Retina (tissue), 1 donor: ENCODE measurements around the gene DAP.
"Not testable (repeated sequence)": the region's sequence is repeated elsewhere in the genome, so short reads cannot be mapped to it uniquely, and the experiment has no call there.

ENCODE experiments used
- DNase-seq: peaks from one replicate; pipeline ENCODE4 v3.0.0-alpha.2; 2016

Gene DAP, protein sequence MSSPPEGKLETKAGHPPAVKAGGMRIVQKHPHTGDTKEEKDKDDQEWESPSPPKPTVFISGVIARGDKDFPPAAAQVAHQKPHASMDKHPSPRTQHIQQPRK

DNA sequence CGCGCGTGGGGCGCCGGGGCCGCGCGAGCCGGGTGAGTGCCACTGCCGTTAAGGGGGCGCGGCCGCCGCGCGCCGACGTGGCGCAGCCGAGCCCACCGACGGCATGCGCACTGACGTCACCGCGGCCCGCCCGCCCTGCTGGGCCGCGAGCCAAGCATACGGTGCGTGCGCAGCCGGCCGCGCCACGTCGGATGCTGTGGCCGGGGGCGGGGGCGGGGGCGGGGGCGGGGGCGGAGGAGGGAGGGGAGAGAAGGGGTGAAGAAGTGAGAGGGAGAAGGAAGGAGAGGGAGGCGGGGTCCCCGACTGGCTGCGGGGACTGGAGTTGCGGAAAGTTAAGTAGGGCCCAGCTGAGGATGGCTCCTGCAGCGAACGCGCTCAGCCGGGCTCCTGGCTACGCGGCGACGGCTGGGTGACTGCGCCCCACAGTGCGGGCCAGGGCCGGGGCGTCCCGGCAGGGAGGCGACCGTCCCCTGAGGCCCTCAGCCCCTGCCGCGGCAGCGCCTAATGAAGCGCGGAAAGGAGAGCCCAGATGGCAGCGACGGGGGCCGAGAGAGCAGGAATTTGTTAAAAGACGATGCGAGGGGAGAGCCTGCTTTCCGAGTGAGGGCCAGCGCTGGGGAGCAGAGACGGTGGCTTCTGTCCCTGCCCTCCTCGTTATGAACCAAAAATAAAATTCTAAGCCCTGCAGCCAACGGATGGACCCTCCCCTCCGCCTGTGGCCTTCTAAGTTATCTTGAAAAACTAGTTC lies at the start of gene DAP:
TSS of gene DAP (minus strand) at position 50 of the 748 bp plus-strand sequence. CDS start 166 bp downstream, outside the sequence.
- peak; percentile 89 for DNase-seq

DNA sequence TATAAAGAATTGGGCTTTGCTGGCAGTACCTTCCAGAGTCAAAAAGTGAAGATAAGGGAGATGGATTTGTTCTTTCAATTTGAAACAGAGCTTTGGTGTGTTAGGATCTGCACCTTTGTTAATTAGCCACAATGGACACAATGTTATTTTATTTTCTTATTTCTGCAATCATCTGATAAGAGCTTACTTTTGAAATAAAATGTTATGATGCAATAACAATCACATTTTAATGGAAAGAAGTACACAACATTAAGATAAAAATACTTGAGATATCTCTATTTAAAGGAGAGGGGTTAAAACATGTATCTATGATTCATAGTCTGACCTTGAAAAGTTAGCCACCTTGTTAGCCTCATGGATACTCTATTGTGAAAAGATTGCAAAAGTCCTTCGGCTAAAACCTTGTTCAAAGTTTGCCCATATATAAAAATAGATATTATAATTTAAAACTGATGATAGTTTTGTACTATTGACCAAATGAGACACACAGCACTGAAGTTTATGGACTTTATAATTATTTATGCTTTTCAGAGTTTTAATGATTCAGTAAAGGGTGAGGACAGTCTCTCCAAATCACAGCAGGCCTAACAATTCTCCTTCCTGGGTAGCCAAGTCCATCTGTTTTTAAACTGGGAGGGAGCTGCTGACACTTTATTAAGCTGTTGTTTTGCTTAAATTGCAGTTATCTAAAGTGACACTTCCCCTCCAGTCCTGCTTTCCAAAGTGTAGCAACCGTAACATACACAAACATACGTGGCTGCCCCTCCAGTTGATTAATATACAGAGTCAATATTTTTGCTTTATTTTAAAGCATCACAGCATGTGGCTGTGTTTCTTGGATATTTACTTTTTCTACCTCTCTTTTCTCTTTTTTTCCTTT lies 47.6 kb upstream of the DAP start:
- no peak for DNase-seq

DNA sequence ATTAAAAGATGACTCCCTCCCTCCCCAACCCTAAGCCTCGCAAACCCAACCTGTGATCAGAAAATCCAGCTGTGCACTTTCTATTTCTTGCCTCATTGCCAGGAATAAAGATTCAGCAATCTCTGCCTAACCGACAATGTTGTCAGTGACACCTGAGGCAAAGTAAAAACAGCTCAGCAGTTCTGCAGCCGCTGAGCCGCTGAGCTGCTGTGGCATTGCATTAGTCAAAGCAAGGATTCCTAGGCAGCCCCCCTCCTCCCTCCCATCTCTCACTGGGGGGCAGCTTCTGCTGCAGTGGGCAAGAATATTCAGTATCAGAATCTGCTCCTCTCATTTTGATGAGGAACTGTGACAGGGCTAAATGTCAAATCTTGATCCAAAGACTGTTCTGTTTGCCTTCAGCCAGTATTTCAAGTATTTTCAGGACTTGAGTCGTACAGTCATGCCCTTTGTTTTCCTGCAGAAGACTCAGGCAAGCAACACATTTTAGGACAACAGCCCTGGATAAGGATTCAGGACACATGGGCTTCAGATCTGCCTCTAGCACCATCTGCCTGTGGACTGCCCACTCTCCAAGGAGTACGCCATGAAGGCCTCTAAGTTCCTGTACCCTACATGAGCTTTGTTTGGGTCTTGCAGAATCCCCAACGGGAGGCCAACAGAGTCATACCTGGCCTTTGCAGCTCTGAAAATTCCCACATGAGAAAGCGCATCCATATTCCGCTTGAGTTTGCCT lies 41.1 kb upstream of the DAP start:
- DNase-seq = peak; percentile 39

DNA sequence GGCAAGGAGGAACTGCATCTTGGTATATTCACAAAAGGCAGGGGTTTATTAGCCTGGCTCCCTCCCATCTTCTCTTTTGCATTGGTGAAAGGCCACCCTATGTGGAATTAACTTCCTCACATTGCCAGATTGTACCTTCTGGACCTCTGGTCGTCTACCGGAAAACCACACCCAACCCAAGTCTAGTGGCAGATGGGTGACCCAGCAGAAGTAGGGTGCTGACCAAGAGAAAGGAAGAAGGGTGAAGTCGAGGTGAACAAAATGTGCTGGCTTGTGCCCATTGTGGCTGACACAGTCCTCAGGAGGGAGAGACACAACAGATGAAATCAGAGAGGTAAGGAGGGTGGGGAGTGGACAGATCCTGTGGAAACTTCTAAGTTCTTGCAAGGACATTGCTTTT lies 39.8 kb upstream of the DAP start:
- DNase-seq = no peak

DNA sequence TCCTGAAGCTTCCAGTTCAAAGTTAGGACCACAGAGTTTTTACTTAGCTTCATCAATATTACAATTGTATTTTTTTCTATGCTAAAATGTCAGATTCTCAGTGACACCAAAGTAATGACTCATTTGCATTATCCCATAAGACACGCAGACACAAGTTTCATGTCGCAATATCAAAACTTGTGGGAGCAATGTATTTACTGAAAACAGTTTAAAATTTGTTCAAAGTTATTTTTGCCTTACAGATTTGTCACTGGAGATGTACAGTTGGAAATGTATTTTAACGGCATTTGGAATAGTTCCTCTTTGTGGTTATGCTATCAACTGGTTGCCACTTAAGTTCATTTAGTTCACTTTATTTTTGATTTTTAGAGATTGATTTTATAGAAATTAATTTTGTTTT lies 36.2 kb upstream of the DAP start:
- no peak for DNase-seq

DNA sequence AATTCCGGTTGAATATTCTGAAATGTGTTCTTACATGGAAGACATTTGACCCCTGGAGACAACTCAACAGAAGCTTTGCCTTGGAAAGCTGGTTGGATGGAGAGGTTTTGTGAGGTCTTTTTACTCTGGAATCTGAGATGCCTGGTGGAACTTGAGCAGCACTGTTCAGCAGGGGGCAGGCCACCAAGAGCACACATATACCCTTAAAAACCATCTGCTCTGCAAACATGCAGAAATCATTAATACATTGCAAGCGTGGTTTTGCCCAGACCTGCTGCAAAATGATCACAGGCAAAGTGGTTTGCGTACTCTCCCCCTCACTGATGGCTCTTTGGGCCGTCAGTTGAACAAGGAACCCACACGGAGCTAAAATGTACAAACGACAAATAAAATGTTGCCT lies 32.8 kb upstream of the DAP start:
- no peak for DNase-seq

DNA sequence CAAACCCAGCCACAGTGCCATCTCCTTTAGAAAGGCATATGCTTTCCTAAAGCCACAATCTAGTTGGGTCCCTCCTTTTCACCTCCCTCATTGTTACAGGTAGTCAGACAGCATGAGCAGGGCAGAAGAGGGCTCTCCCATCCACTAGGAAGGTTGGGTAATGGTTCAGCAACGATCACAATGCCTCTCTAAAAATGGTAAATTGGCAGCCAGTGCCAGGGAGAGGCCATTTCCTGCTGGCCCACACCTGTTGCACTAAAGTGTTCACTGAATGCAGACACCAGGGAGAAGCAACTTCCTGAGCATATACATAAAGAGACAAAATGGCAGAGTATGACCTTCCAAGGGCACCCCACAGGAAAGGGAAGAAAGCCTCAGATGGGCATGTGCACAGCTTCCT lies 31.3 kb upstream of the DAP start:
- no peak for DNase-seq

DNA sequence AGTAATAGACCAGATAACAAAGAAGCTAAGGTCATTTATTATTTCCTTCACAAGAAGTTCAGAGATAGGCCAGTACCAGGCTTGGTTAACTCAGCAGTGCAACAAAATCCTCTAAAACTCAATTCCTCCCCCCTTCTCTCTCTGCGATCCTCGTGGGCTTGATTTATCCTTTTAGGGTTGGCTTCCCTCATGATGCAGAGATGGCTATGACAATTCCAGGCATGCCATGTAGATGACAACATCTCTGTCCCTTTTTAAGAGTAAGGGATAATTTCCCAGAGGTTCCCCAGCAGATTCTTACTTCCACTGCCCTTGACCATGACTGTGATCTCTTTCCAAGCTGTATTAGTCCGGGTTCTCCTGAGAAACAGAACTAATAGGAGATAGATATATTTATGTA lies 28.7 kb upstream of the DAP start:
- no peak for DNase-seq

DNA sequence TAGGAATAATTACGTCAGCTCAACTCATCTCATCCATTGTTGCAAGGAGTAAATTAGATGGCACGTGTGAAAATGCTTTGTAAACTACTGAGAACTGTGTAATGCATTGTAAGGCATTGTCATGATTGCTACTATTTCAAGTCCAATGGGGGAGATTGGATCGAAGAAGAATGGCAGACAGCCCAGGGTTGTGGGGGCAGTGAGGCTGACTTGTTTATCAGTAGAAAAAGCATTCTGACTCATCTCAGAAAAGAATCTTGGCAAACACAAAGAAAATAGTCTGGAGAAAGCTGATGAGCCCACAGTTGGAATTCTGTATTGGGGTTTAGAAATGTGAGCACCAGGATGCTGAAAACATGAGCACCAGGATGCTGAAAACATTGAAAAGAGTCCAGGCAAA lies 28.0 kb upstream of the DAP start:
- no peak for DNase-seq

DNA sequence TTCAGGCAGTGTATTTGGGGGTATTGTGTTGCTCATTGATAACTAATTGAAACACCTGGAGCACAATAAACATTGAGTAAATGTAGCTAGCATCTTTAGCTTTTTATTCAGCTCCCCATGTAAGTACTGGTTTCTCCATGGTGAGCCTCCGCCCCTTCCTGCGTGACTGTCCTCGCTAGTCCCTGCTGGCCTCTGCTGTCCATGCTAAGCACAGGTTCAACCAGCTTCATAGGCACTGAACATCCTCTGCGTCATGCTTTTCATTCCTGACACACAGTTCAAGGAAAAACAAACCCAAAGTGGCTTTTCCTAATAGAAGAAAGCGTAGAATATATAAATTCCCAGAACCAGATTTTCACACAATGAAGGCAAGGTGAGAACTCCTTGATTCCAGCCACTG lies 27.3 kb upstream of the DAP start:
- DNase-seq = no peak

DNA sequence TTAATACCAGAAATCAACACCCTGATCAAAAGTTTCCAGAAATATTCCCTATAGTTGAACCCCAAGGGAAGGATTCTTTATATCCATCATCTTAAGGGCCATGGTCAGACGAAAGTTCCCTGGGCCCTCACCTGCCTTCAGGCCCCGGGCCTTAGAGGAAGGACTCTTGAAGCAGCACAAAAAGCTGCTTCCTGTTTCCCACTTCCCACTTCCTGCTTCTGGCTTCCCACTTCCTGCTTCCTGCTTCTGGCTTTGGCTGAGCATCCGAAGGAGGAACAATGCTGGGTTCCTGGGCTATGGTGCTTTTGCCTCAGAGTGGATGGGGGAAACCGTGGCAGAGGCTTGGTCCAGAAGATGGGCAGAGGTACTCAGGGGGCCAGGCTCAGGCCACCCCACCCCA lies 25.8 kb upstream of the DAP start:
- no peak for DNase-seq

DNA sequence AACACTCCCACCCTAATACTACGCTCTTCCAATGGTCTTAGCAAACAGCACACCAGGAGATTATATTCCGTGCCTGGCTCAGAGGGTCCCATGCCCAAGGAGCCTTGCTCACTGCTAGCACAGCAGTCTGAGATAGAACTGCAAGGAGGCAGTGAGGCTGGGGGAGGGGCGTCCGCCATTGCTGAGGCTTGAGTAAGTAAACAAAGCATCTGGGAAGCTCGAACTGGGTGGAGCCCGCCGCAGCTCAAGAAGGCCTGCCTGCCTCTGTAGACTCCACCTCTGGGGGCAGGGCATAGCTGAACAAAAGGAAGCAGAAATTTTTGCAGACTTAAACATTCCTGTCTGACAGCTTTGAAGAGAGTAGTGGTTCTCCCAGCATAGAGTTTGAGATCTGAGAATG lies 19.2 kb upstream of the DAP start:
- DNase-seq = not testable (repeated sequence)

DNA sequence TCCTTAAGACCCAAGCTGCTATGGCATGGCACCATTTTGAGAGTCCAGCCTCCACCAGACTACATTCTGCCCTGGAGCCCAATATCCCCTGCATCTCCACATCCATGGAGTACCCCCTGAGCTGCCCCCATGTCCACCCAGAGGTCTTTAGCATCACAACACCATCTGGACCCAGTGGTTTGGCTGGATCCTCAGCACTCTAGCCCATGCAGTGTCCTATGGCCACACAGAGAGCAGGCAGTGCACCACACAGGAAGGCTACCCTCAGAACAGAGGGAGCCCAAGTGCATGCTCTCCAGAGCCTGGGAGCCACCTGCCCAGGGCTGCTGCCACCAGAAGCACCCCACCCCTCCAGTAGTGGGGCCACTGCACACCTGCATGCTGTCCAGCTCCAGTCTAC lies 18.6 kb upstream of the DAP start:
- no peak for DNase-seq

DNA sequence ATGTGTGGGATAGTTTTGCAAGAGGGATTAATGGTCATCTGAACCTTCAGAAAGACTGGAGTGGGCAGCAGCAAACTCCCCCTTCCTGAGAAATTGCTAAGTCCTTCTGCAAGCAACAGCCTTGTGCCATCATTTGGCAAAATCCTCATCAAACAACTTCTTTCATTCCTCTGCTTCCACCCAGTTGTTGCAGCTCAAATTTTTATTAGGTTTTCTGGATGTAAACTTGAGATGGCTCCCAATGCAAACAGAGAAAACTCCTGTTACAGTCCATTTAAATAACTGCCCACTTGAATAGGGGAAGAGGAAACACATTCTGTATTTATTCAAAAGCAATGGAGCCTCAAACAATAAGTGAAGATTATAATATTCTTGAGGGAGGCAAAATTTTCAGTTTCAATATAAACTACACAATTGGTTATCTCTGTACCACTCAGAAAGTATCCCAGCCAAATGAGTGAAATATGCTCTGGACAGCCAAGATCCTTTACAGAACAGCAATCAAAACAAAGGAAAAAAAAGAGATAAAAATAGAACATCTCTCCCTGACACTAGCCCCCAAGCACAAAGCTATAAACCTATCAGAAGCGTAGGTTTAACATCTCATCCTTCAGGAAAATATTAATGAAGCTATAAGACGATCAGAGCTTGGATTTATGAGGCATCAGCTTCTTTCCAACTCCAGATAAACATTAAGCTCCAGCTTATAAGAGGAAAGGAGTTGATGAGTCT lies 17.3 kb upstream of the DAP start:
- no peak for DNase-seq

DNA sequence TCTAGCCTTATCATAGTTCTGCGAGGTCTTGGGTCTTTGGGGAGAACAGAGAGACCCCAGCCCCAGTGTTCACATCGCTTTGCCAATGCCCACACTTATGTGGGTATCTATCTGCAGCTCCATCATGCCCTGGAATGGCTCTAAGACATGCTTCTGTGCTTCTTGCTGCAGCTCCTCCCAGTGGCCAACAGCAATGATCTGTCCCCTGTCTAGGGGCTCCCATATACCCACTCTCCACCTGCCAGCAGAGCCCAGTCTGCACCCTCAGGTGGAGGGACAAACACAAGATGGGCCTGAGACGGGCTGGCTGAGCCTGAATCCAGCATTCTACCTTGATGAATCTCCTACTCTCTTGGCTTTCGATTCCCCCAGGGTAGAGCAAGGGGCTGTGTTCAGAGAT lies 14.6 kb upstream of the DAP start:
- DNase-seq = no peak

DNA sequence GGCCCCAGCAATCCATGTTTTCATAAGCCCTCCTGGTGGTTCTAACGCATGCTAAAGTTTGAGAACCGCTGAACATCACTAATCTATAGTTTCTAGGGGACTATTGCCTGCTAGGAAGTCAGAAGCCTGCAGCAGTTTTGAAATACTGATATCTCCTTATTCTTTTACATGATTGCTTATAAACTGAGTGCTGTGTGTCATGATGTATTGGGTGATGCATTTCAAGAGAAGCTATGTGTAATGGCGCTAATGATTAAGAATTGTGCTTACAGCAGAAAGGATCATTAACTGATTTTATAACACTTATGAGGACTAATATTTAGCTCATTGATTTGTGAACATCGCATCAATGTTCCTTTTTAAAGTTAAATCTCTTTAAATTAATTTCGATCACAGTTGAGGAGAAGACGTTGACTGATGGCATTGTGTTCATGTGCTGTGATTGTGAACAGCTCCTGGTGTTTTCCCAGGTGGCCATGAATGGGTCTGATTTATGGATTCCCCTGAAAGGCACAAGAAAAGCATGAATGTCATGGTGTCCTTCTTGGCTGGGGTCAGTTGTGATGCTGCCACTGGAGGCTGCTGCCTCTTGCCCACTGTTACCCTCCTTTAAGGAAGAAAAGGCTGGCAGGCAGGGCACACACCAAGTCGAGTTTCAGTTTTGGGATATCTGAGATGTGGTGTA lies 12.0 kb upstream of the DAP start:
- DNase-seq = no peak

DNA sequence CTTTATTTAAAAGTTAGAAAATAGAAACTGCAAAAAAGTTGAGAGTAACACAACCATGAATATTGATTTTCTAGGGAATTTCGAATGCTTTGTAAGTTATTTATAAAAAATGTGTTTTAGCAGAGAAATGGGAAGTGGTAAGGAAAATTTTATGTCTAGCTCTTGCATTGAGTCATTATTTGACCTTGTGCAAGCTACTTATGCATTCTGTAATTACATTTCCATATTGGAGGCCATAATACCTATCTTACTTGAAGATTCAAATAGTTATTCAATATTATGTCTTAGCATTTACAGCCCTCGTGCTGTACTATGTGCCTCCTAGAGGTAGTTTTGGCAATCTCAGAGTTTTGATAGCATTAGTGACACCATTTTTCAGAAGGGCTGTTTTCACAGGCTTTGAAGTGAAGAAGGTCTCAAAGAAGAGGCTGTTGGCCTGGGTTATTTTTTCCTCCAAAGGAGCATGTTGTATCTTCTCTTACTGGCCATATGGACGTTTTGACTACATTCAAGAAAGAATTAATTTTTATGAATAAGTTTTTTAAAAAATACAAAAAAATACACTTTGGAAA lies 7.4 kb upstream of the DAP start:
- DNase-seq = no peak

DNA sequence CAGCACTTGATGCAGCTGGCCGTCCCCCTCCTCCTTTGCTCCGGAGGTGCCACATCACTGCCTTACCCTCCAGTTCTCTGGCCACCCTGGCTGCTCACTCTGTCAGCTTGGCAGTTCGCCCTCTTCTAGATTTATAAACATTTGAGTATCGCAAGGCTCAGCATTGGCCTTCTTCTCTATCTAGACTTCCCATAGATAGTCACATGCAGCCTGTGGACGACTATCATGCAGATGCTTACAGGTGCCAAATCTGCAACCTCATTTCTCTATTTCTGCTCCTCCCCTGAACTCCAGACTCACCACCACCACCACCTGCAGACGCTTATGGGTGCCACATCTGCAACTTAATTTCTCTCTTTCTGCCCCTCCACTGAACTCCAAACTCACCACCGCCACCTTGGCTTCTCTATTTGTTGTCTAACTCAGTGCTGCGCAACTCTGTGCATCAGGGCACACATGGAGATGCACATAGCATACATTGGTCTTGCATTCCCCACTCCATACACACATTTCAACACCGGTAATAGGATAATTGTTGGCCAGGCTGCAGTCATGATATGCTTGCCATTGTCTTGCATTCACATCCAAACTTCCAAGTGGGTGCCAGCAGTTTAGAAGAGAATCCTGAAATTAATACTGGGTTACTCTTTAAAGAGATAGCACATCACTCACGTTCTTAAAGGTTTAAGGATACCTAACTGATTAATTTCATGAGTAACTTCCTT lies 1.9 kb upstream of the DAP start:
- DNase-seq = no peak

DNA sequence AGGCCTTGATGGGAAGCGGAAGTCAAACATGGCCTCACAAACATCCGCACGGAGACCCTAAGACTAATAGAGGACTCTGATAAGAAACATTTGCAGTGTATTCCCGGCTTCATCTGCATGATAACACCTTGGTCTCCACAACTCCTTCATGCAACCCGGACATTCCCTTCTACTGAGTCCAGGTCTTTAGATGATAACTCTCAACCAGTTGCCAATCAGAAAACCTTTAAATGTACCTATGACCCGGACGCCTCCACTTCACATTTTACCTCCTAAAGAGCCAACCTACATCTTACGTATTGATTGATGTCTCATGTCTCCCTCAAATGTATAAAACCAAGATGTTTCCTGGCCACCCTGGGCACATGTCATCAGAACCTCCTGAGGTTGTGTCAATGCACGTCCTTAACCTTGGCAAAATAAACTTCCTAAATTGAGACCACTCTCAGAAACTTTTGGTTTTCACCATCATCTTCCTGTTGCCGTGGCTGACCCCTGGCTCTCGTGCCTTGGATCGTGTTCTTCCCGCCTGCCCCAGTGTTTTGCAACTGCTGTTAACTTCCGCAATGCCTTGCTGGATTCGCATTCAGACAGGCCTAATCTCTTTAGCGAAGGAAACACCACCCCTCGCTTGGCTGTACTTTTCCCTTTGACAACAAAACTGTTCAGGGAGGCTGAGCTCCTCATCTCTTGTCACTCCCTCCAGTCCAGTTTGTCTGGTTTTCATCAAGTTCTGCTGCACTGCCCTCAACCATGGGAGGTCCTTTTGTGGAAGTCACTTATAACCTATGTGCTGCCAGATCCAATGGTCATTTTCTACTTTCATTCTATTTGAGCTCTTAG lies 1.1 kb upstream of the DAP start:
- no peak for DNase-seq

DNA sequence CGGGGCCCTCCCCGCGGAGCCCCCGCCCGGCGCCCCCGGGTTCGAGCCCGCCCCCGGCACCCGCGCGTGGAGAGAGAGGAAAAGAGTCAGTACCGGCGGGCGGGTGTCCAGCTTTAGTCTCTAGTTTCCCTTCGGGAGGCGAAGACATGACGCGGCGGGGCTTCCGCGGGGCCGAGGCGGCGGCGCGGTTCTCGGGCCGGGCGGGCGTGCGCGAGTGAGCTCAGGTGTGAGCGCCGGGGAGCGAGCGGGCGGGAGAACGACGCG lies 181 bp downstream of the DAP start:
- DNase-seq = no peak
